NCI-H1092 (cell line): ENCODE data around the gene BAG5.

Experiments used
- DNase-seq: peaks from one replicate; lab custom pipeline; 2025; lab: John Stamatoyannopoulos, UW

Gene BAG5

DNA sequence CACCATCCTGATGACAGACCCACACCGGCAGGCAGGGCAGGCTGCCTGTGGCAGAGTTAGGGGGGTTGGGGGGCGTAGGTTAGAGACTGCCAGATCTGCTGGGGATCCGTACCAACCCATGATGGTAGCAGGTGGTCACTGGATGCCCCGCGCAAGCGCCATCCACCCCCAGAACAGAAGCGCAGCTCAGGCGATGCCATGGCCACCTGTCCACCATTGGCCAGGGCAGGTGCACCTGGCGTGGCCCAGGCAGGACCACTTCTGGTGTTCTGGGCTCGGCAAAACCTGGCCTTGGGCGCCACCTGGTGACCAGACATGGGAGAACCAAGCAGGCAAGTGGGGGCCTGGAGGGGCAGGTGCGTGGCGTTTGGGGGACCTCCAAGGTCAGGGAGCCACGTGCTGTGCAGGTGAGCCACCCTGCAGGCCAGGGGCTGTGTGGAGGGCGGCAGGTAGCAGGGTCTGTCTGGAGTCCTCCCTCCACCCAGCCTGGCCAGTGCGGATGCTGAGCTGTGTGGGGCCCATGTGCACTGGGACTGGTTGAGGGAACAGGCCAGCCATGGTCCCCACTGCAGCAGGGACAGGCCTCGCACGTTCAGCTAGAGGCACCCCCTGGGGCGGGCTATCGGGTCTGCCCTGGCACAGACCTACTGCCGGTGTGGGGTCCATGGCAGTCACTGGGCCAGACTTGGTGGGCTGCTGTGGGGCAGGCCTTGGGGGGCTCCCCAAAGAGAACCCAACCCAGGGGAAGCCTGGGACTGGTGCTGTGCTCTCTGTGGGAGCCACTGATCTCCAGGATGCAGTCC, 15.6 kb downstream of the BAG5 start:
- DNase-seq: peak; percentile 64

GRCh38 chr14:103545915-103546651, 16.4 kb downstream of the BAG5 start:
- no peak for DNase-seq

DNA sequence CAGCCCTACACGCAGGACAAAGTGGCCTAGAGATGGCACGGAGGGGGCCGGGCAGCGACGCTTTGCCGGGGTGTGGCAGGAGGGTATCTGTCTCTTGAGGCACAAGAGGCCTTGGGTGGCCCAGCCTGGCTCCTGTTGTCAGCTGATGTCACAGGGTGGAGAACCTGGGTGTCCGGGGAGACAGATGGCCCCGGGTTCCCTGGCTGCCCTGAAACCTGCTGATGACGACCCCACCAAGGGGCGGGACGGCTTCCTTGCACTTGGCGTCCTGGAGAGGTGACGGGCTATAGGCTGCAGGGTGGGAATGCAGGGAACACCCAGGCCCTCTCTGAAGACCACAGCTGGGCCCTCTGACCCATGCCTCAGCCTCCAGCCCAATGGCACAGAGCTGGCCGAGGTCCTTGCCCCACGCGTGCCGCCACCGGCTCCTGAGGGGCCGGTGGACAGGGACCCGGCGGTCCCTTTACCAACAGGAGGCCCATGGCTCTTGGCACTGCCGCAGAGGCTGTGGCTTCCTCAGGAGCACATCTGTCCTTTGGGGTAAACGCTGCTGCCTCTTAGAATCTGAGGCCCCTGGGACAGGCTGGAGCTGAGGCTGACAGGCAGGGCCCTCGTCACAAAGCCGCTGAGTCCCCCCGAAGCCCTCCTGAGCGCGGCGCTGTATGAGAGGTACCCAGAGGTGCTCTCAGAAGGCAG, 17.1 kb downstream of the BAG5 start:
- no peak for DNase-seq

DNA sequence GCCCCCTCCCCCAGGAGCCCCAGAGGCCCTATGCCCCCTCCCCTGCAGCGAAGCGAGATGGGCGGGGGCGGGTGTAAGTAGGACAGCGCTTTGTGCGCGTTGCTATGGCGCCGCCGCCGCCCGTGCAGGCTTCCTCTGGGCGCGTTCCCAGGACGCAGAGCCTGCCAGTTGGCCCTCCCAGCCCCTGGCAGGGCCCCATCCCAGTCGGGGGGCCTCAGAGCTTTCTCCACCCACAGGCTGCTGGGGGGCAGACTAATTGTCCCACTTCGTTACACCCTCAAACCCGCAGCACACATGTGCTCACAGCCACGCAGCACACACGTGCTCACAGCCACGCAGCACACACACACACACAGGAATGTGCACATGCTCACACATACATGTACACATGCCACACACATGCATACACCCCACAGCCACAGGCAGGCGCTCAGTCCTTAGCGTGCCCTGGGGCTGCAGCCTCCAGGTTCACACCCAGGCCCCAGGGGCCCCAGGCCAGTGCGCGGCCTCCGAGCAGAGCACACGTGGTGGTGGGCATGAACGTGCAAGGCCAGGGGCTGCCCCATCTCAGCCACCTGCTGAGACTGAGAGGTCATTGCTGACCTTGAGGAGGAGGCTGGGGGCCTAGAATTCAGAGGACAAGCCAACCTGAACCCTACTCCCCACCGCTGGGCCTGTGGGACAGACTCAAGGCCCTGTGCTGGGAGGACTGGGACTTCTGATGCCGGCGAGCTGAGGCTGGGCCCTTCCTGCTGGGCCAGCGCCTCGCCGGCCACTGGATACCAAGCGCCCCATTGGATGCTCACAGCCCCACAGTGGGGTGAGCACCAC, 17.9 kb downstream of the BAG5 start:
- DNase-seq: peak; percentile 46

GRCh38 chr14:103543721-103544387, 18.6 kb downstream of the BAG5 start:
- no peak for DNase-seq

DNA sequence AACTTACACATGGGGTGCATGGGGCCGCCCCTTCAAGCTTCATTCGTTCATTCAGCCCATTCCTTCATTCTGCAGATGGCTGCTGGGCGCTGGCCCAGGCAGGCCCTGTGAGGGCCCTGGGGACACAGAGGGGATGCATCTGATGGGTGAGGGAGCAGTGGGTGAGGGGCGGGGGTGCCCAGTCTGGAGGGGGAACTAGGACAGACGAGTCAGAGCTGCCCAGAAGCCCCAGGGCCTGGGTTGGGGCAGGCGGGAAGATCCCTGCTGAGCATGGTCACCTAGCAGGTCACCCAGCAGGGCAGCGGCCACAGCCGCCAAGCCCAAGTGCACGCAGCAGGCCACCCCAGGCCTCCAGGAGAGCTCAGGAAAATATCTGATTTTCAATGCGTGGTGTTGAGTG, 19.3 kb downstream of the BAG5 start:
- DNase-seq: peak; percentile 58

DNA sequence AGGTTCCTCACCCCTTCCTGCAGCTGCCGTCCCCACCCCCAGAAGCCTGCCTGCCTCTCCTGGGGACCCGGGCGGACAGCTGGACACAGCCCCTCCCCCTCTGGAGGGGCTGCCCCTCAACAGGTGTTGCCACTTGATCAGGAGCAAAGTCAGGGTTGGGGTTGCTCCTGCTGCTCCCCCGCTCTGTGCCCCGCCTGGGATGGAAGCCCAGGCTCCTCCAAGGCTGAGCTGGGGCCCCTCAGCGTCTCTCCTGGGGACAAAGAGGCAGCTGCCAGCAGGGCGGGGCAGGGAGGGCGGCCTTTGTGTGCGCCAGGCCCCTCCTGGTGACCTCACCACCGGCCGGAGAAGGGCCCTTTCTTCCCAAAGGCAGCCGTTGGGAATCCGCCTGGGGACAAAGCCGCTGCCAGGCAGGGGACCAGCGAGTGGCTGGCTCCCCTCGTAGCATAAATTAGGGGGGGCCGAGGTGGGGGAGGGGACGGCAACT, 19.8 kb downstream of the BAG5 start:
- DNase-seq: peak; percentile 75

DNA sequence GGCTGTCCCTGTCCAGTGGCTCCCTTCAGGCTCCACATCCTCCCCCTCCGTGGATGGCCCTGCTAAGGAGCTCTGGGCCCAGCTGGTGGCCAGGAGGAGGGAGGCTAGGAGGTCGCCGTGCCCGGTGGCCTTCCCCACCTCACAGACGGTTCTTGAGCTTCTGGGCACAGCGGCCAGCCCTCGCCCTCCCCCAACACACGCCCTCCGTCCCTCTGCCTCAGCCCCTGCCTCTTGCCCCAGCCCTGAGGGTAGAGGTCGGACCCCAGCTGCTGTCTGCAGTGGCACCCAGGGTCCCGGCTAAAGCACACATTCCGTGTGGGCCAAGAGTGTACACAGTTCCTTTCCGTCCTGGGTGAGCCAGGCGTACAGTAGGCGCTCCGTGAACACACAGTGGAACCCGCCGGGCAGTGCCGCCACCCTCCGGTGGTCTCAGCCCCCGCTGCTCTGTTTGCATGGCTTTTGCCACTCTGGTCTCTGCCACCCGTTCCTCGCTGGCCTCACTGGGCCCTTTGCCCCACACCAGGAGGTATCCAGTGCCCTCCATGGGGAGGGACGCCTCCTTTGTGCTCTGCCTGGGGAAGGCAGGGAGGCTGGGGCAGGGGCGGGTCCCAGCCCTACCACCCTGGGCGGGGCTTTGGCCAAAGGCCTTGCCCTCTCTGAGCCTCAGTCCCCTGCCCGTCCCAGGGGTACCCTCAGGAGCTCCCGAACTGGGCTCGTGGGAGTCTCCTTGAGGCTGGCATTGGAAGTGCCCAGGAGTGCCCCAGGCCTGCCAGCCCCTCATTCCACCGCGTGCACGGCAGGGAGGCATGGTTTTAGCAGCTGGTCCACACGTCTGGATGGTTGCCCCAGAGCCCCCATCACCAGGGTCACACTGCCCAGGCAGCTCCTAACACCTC, 20.5 kb downstream of the BAG5 start:
- DNase-seq: peak; percentile 43

DNA sequence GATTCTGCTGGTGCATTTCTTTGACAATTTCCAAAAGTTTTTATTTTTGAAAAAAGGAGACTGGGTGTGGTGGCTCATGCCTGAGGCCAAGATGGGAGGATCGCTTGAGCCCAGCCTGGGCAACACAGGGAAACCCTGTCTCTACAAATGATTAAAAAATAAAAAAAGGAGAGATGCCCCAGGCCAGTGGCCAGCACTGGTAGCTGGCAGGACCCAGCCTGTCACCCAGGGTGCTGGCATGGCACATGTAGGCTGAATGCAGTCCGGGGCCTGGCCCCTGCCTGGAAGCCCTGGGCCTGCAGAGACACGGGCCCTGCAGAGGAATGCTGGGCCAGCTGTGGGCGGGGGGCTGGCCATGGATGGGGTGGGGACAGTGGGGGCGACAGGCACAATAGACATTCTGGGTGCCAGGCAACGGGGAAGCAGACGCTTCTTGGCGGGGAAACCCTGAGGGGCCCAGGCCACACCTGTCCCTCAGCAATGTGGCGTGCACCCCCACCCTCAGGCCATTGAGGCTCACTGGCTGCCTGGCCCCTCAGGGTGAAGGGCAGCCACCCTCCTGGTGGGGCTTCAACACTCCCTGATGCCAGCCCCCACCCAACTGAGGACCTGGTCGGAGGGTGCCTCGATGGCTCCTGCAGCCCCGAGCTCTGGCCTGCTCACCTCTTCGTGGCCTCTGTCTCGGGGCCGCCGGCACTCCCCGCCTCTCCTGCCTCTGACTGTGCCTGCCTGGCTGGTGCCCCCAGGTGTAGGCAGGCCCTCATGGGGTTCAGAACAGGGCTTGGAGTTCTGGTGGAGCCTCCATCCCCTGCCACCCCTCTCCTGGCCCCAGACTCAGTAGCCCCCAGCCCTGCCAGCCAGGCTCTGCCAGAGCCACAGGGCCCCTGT, 21.4 kb downstream of the BAG5 start:
- DNase-seq: no peak

GRCh38 chr14:103539056-103539825, 23.2 kb downstream of the BAG5 start:
- no peak for DNase-seq

DNA sequence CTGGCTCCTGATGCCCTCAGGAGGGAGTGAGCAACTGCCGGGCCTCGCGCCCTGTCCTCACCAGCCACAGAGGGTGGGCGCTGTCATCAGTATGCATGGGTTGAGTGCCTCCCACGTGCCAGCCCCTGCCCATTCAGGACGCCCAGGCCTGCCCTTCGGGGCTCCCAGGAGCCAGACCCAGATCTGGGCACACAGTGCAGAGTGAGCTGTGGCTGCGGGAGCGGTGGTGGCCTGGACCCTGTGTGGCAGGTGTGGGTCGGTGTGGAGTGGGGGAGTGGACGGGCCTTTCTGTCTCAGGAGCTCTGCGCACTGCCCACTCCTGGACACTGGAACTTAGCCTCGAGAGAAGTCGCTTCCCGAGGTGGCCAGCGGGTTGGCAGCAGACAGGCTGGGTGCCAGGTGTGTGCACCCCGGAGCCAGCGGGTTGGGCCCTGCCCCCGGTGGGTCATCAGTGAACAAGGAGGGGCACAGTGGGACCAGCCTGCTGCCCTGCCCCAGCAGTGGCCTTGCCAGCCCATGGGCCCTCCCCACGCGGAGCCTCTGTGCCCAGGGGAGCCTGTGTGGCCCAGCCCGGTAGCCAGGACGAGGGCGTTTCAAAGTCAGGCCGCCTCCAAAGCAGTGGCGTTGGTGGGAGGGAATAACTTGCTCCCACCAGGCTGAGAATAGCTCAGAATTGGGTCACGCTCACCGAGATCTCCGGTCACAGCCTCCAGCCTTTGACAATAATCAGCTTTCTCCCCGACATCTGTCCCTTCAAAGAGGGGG, 24.0 kb downstream of the BAG5 start:
- no peak for DNase-seq

DNA sequence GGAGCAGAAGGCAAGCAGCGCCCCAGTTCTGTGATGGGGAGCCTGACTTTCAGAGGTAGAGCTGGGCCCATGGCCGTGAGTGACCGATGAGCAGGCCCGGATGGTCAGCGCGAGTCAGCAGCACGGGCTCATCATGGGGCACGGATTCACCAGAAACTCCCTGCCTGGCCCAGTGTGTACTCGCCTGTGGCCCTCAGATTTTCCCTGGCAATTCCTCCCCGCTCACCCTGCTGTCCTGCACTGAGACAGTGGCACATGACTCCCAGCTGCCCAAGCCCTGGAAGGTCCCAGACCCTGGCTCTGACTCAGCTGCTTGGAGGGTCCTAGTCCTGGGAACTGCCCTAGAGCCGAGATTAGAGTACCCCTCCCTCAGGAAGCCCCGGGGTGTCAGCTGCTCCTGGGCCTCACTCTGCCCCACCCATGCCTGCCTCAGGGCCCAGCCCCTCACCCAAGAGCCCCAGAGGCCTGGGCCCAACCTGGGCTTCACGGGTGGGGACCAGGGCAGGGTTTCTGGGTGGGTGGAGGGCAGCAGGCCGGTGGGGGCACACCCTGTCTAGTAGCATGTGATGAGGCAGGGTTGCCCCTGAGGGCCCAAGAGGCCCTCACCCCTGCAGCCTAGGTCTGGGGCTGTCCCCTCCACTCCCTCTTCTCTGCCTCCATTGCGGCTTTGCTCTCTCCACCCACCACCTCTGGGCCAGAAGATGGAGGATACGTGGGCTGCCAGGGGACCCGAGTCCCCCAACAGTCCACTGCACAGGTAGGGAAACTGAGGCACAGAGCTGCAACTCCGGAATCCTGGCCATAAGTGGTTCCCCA, 25.1 kb downstream of the BAG5 start:
- DNase-seq: no peak

- no peak for DNase-seq
Observed at GRCh38 chr14:103536693-103537092, 25.8 kb downstream of the BAG5 start.

- DNase-seq: no peak
Observed at GRCh38 chr14:103535891-103536565, 26.4 kb downstream of the BAG5 start.

- no peak for DNase-seq
Observed at GRCh38 chr14:103535081-103535890, 27.2 kb downstream of the BAG5 start.
